GM23338 (cell line): Measurements from ENCODE around the gene KRT24.

Source experiments
- CREB1 ChIP-seq: fragments of 250-450 bp; sonication (Bioruptor Pico); IDR thresholded peaks from 2 replicates; pipeline ENCODE4 v1.5.0; 2020; ENCODE audit warnings: low read depth, mild to moderate bottlenecking, moderate library complexity
- CTCF ChIP-seq, 2 experiments: fragments of 200-600 bp in 1 of 2; sonication (generic) in 1 of 2; conservative IDR thresholded peaks; 2 replicates each; pipeline versions ENCODE4 v1.5.1 to v1.6.1; 2016 to 2017; ENCODE audit warnings: antibody characterized with exemption in 2 of 2, low read depth in 2 of 2, mild to moderate bottlenecking in 2 of 2, moderate library complexity in 1 of 2
- EZH2 ChIP-seq: fragments of 200-600 bp; sonication (generic); IDR thresholded peaks from one replicate; pipeline ENCODE4 v1.8.0; 2017; ENCODE audit warnings: antibody characterized with exemption, mild to moderate bottlenecking, low read depth; ENCODE audit not compliant: unreplicated experiment
- EZH2phosphoT487 ChIP-seq: fragments of 200-600 bp; sonication (generic); IDR thresholded peaks from one replicate; pipeline ENCODE4 v1.8.1; 2018; ENCODE audit warnings: antibody characterized with exemption; ENCODE audit not compliant: unreplicated experiment
- NANOG ChIP-seq: IDR thresholded peaks from 2 replicates; pipeline ENCODE4 v1.6.1; 2016; ENCODE audit warnings: antibody characterized with exemption, borderline replicate concordance
- POLR2AphosphoS5 ChIP-seq: IDR thresholded peaks from 2 replicates; pipeline ENCODE4 v1.6.1; 2016; ENCODE audit warnings: antibody characterized with exemption, low read depth
- REST ChIP-seq: IDR thresholded peaks from one replicate; pipeline ENCODE4 v1.6.1; 2018; ENCODE audit warnings: antibody characterized with exemption; ENCODE audit not compliant: unreplicated experiment
- ZNF114 ChIP-seq: fragments of 250-450 bp; sonication (Bioruptor Pico); IDR thresholded peaks from 2 replicates; pipeline ENCODE4 v1.5.0; 2020; ENCODE audit warnings: mild to moderate bottlenecking, moderate library complexity
- TF ChIP-seq, protein P1 (sequence below): IDR thresholded peaks from 2 replicates; pipeline ENCODE4 v1.6.1; 2016; ENCODE audit warnings: antibody characterized with exemption

DNA sequence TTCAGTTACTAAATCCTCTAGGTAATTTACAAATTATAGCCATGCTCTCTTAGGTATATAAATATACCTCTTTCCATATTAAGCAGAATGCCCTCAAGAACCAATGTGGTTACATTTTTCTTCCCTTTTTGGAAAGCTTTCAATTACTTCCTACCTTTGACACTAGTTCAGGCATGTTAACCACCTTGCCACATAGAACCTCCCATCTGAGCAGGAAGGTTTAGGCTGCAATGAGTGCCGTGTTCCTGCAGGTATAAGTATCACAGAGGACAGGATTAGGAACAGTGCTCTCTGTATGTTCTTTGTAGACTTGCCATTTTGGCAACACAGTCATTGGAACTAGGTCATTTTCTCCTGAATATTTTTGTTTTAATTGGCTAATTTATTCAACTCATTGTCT is 31.5 kb upstream of the KRT24 start:
- TF ChIP-seq CTCF (conservative IDR thresholded peaks at IDR 0.05; ENCODE audit: low read depth in 2 of 2) (no peak), NANOG (no peak), POLR2AphosphoS5 (no peak), EZH2 (no peak), ZNF114 (CRISPR knock-in tag) (no peak), CREB1 (CRISPR knock-in tag) (no peak), REST (no peak), EZH2phosphoT487 (no peak)
- TF ChIP-seq, protein P1, sequence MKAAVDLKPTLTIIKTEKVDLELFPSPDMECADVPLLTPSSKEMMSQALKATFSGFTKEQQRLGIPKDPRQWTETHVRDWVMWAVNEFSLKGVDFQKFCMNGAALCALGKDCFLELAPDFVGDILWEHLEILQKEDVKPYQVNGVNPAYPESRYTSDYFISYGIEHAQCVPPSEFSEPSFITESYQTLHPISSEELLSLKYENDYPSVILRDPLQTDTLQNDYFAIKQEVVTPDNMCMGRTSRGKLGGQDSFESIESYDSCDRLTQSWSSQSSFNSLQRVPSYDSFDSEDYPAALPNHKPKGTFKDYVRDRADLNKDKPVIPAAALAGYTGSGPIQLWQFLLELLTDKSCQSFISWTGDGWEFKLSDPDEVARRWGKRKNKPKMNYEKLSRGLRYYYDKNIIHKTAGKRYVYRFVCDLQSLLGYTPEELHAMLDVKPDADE, result no peak
